Suppressor macrophage treated with lipopolysaccharide for 4 hours (primary cell): ENCODE measurements around the gene KCTD21.
A peak's percentile ranks its signal among the peaks of the same experiment; 100 is the strongest.

Experiments used
- DNase-seq: peaks from one replicate; pipeline ENCODE4 v3.0.0-alpha.2; 2020

The KCTD21 gene

GRCh38 chr11:78138694-78139421, 49.6 kb downstream of the KCTD21 start:
- DNase-seq: peak; percentile 27

GRCh38 chr11:78138291-78138690, 50.1 kb downstream of the KCTD21 start:
- DNase-seq: no peak

- DNase-seq: no peak
These were observed 56.0 kb downstream of the KCTD21 start for GRCh38 chr11:78132475-78132874.

GRCh38 chr11:78131956-78132355, 56.5 kb downstream of the KCTD21 start:
- no peak for DNase-seq

GRCh38 chr11:78127403-78127802, 61.0 kb downstream of the KCTD21 start:
- no peak for DNase-seq
